Stimulated activated CD8-positive, alpha-beta memory T cell treated with anti-CD3 and anti-CD28 coated beads, Interleukin-7, amount 100 ng/mL, for 4 hours (primary cell): ENCODE measurements around the gene MYBPH.

Experiments
- DNase-seq, 2 donors: peaks; one replicate each; pipeline ENCODE4 v3.0.0-alpha.2; 2020; ENCODE audit warnings: low read depth in 2 of 2

MYBPH gene

DNA sequence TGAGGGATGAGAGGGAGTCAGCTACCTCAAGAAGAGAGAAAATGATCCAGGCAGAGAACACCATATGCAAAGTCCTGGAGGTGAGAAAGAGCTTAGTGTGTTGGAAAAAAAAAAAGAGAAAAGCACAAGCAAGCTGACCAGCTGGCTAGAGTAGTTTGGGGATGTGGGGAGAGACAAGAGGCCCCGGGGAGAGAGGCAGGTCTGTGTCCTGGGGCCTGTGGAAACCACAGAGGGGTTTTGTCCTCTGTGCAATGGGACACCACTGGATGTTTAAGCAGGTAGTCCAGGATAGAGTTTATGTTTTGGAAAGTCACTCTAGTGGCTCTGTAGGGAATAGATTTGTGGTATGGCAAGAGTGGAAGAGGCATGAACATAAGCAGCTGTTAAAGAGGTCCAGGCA lies 25.3 kb upstream of the MYBPH start:
- no peak for DNase-seq

GRCh38 chr1:203199816-203200571 lies 24.4 kb upstream of the MYBPH start:
- DNase-seq: no peak

DNA sequence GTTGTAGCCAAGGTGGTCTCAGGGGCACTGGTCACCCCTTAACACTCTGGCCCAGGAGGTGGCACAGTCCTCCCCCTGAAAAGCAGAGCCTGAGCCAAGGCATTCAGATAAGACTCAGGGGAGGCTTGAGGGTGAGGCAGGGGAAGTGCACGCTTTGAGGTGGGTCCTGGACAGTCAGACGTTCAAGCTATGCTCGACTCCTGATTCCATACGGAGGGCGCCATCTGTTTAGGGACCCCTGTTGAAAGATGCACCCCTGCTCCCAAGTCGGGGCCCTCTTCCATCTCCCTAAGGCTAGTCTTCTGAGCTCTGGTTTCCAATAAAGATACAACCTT lies 23.8 kb upstream of the MYBPH start:
- DNase-seq: no peak

- no peak for DNase-seq
Observed at GRCh38 chr1:203199002-203199401, 23.4 kb upstream of the MYBPH start.

GRCh38 chr1:203197625-203198024 lies 22.0 kb upstream of the MYBPH start:
- DNase-seq: no peak

DNA sequence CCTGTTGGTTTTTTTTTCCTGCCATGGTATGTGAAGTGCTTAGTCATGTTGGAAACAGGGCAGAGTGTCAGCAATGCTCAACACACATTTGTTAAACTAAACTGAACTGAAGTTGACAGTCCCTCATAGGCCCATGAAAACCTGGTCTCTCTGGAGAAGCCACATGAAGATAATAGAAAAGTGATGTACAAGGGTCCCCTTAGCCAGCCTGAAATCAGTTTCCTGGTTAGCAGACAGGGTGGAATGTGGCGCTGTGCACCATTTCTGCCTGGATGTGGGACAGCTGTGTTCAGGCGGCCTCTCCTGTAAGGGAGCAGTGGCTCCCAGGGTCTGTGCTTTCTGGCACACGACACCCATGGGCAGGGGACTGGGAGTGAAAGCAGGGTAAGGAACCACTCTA lies 20.7 kb upstream of the MYBPH start:
- DNase-seq: no peak

- no peak for DNase-seq
Observed at GRCh38 chr1:203190949-203191348, 15.3 kb upstream of the MYBPH start.

GRCh38 chr1:203189951-203190352 lies 14.3 kb upstream of the MYBPH start:
- no peak for DNase-seq

DNA sequence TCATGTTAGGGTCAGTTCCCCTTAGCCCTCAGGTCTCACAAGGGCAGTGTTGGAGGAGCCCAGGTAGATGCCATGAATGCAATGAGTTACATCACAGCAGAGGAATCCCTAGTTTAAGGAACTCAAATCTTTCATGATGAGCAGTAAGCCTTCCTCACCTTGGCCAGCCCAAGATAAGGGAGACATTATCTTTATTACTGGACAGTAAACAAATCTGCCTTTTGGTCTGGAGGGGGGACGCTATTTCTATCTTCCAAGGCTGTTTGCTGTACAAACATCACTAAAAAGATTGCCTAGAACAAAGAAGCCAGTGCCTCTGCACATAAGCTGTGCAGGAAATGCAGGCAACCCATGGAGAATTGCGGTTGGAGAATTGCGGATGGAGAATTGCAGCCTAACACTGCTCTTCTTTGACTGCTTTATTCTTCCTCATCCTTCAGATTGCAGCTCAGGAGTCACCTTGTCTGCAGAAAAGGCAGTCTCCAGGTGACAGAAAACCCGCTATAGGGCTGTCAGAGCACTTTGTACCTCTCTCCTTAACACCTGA lies 13.1 kb upstream of the MYBPH start:
- DNase-seq: no peak

- no peak for DNase-seq
Observed at GRCh38 chr1:203187689-203188264, 12.2 kb upstream of the MYBPH start.

DNA sequence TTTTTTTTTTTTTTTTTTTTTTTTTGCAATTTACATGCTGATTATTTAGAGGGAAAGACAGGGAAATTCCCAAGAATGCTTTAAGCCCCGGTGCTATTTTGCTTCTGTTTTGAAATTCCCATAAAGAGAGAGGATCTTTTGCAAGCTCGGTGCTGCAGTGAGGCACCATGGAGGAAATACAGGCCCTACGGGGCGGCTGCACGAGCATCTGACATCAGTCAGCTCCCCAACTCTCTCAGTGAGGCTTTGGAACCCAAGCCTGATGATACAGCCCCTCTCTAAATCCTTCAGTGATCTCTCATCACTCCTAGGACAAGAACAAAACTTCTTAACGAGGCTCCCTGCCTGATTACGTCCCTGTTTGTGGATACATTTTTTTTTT lies 11.7 kb upstream of the MYBPH start:
- no peak for DNase-seq

GRCh38 chr1:203186446-203187303 lies 11.0 kb upstream of the MYBPH start, which contains the start of gene CHI3L1:
Gene CHI3L1, minus strand, starts transcription at chr1:203186704. Its CDS starts 81 bp downstream, at chr1:203186623.
- no peak for DNase-seq

DNA sequence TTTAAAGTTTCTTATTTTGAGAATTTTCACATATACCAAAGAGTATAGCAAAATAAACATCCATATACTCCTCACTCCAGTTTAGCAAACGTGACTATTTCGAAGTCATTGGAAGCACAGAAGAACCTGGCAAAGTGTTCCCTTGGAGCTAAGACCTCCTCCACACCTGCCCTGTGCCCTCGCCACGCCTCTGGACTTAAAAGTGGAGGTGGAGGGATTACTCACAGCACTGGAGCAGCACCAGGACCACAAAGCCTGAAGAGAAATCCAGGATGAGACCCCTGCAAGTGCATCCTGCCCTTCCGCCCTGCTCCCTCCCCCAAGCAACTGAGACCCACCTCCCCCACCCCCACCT lies 10.4 kb upstream of the MYBPH start:
- no peak for DNase-seq

DNA sequence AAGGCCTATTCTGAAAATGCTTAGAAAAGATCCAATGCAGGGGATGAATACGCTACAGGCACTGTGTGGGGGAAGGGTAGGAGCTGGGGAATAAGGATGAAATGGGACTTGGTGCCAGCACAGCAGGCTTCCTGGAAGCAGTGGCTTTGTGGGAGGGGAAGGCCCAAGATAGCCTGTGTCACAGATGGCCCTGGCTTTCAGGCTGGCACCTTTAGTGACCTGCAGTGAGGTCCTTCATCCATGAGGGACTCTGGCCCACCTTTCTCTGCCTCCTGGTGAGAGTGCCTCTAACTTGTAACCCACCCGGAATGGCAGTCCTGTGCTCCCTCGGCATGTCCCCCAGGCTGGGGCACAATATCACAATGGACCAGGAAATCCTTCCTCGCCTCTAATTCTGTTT lies 10.0 kb upstream of the MYBPH start:
- no peak for DNase-seq

- DNase-seq: no peak
Observed at GRCh38 chr1:203185061-203185461, 9.4 kb upstream of the MYBPH start.

DNA sequence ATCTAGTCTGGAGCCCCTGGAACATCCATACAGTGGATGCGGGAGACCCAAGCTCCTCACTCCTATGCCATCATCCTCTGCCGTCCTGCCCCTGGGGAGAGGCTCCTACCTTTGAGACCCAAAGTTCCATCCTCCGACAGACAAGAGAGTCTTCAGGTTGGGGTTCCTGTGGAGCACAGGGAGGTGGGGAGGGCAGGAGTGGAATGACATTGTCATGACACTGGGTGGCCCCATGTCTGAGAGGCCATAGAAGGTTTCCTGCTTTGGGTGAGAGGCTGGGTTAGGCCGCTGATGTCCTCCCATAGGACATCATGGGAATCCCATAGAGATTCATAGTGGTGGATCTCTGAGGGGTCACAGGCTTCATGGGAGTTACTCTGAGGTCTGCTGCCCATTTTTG lies 8.8 kb upstream of the MYBPH start:
- no peak for DNase-seq

DNA sequence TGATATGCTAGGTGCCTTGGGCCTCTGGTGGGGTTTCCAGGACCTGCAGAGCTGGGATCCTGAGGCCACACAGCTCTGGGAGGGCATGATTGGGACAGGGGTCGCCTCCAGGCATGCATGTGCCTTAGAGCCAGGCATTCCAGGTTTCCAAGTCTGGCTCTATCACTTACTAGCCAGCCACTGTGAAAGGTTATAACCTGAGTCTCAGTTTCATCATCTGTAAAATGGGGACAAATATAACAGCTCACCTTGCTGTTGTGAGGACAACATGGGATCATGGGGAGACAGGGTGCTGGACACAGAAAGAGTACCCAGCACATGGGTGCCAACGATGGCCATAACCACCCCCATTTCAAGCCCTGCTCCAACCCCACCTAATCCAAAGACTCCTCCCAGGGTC lies 8.2 kb upstream of the MYBPH start:
- DNase-seq: no peak

- DNase-seq: no peak
Observed at GRCh38 chr1:203182387-203182953, 6.8 kb upstream of the MYBPH start.

- DNase-seq: no peak
Observed at GRCh38 chr1:203181586-203182386, 6.2 kb upstream of the MYBPH start.

DNA sequence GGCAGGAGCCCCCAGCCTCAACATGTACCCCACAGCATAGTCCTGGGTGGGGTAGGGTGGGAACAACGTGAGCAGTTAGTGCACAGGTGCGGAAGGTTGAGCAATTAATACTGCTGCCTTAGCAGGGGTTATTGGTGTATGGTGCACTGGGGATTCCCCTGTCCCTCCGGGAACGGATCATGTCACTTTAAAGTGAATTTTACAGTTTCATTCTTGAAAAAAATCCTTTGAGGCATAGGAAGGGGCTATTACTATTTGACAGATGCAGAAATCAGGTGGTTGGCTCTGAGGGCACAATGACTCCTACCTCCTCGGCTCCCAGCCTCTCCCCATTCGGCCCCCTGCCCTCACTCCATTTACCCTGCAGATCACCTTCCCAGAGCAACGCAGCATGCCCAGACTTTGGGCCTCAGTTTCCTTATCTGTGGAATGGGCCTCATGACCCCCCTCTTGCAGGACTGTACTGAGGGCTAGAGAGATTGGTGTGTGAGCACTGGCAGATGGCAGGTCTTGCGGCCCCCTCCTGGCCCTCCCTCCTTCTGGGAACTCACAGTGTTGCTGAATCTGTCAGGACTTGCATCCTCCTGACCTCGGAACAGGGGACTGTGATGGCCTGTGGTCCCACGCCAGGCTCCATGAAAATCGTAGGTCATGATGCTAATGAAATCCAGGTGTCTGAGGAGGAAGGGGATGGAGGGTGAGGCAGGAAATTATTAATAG lies 5.1 kb upstream of the MYBPH start:
- DNase-seq: no peak

DNA sequence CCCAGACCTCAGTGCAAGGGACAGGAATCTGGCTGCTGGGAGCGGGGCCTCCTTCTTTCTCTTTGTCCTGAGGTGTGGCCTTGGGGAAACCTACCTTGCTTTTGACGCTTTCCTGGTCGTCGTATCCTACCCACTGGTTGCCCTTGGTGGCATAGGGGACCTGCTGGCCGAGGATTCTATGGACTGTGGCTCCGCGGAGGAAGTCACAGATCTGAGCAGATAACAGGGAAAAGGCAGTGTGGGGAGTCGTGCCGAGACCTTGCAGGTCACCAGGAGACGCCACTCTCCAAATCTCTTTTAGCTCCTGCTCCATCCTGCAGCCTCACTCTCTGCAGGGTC lies 4.0 kb upstream of the MYBPH start:
- no peak for DNase-seq
